IMR-90 (cell line): ENCODE data around the gene NME4. TPM values are rescaled to one million over a fixed set of nuclear protein-coding genes. Genes with fewer than 3 reads are reported as not detected.

Source experiments
- ATAC-seq: fragments of 200-7000 bp; cut with Tn5 transposase; 2 replicates; pipeline ENCODE4 v1.9.1; 2020; ENCODE audit warnings: low read depth, mild to moderate bottlenecking, moderate library complexity
- BruUV-seq: library from RNA; stranded (reverse); fragments of 400-500 nt; replicated peaks from 2 replicates; lab custom pipeline; 2021; lab: Mats Ljungman, UMichigan
- CTCF ChIA-PET: fragments of 300-600 bp; formaldehyde crosslinking; extraction: SDS; loops from one replicate; lab custom pipeline; 2021; ENCODE audit warnings: antibody characterized with exemption; lab: Yijun Ruan, JAX
- POLR2A ChIA-PET: fragments of 300-600 bp; sonication (Branson Sonifier 250); formaldehyde crosslinking; loops from one replicate; lab custom pipeline; 2022; ENCODE audit warnings: antibody characterized with exemption; ENCODE audit not compliant: unreplicated experiment; lab: Charles Lee
- DNase-seq: peaks from one replicate; pipeline ENCODE4 v3.0.0; 2013
- H2AFZ ChIP-seq: replicated peaks from 2 replicates; pipeline ENCODE3; 2013; ENCODE audit warnings: low read length, mild to moderate bottlenecking; ENCODE audit not compliant: poor library complexity
- H2AK5ac ChIP-seq: 2 replicates; pipeline ENCODE4 v1.6.1; 2013; ENCODE audit warnings: low read depth, low read length, inconsistent platforms
- H2AK9ac ChIP-seq: replicated peaks from 2 replicates; pipeline ENCODE3; 2013; ENCODE audit warnings: mild to moderate bottlenecking, low read depth, low read length, moderate library complexity; ENCODE audit not compliant: poor library complexity
- H2BK120ac ChIP-seq: 2 replicates; pipeline ENCODE4 v1.6.1; 2013; ENCODE audit warnings: low read depth, low read length, inconsistent platforms
- H2BK15ac ChIP-seq: 3 replicates; pipeline ENCODE4 v1.6.1; 2013; ENCODE audit warnings: low read depth, low read length, inconsistent platforms
- H2BK20ac ChIP-seq: 2 replicates; pipeline ENCODE4 v1.6.1; 2013; ENCODE audit warnings: low read depth, mild to moderate bottlenecking, inconsistent platforms, low read length, moderate library complexity
- H2BK5ac ChIP-seq: 2 replicates; pipeline ENCODE4 v1.6.1; 2013; ENCODE audit warnings: mild to moderate bottlenecking, low read depth, low read length, inconsistent platforms; ENCODE audit not compliant: poor library complexity, severe bottlenecking
- H3K14ac ChIP-seq: replicated peaks from 2 replicates; pipeline ENCODE4 v1.6.1; 2013; ENCODE audit warnings: low read depth, low read length, inconsistent platforms
- H3K18ac ChIP-seq: 2 replicates; pipeline ENCODE4 v1.6.1; 2013; ENCODE audit warnings: low read depth, low read length, control low read depth
- H3K23ac ChIP-seq: 2 replicates; pipeline ENCODE4 v1.6.1; 2013; ENCODE audit warnings: low read depth, low read length, inconsistent platforms
- H3K27ac ChIP-seq: 2 replicates; pipeline ENCODE4 v1.5.1; 2013; ENCODE audit warnings: mild to moderate bottlenecking, control low read depth, low read length; ENCODE audit not compliant: insufficient read depth
- H3K27me3 ChIP-seq: 2 replicates; pipeline ENCODE4 v1.6.1; 2013; ENCODE audit warnings: low read length; ENCODE audit not compliant: control insufficient read depth, insufficient read depth
- H3K36me3 ChIP-seq: 2 replicates; pipeline ENCODE4 v1.6.1; 2013; ENCODE audit warnings: low read length, mixed read lengths; ENCODE audit not compliant: control insufficient read depth, insufficient read depth
- H3K4ac ChIP-seq: 2 replicates; pipeline ENCODE4 v1.6.1; 2013; ENCODE audit warnings: low read depth, low read length, inconsistent platforms
- H3K4me1 ChIP-seq: 2 replicates; pipeline ENCODE4 v1.6.1; 2013; ENCODE audit warnings: low read length, mixed read lengths; ENCODE audit not compliant: control insufficient read depth, insufficient read depth
- H3K4me2 ChIP-seq: 2 replicates; pipeline ENCODE4 v1.6.1; 2013; ENCODE audit warnings: low read depth, mild to moderate bottlenecking, control low read depth, low read length, moderate library complexity
- H3K4me3 ChIP-seq: 2 replicates; pipeline ENCODE4 v1.5.1; 2013; ENCODE audit warnings: low read depth, mild to moderate bottlenecking, control low read depth, low read length, moderate library complexity; ENCODE audit not compliant: insufficient read depth
- H3K56ac ChIP-seq: 2 replicates; pipeline ENCODE4 v1.6.1; 2013; ENCODE audit warnings: low read length, inconsistent platforms; ENCODE audit not compliant: insufficient read depth; ENCODE audit errors: extremely low read depth
- H3K79me1 ChIP-seq, 2 experiments: 2 replicates each; pipeline ENCODE4 v1.6.1; 2013; ENCODE audit warnings: low read length in 2 of 2, inconsistent platforms in 1 of 2, low read depth in 1 of 2
- H3K9ac ChIP-seq: 2 replicates; pipeline ENCODE4 v1.6.1; 2013; ENCODE audit warnings: low read depth, low read length, control low read depth
- H3K9me1 ChIP-seq: 2 replicates; pipeline ENCODE4 v1.6.1; 2013; ENCODE audit warnings: low read length, inconsistent platforms; ENCODE audit not compliant: insufficient read depth
- H3K9me3 ChIP-seq: 2 replicates; pipeline ENCODE4 v1.6.1; 2013; ENCODE audit warnings: low read length; ENCODE audit not compliant: control insufficient read depth, insufficient read depth
- H4K20me1 ChIP-seq: 2 replicates; pipeline ENCODE4 v1.6.1; 2013; ENCODE audit warnings: low read length, inconsistent platforms; ENCODE audit not compliant: insufficient read depth
- H4K5ac ChIP-seq: 2 replicates; pipeline ENCODE4 v1.6.1; 2013; ENCODE audit warnings: mild to moderate bottlenecking, low read depth, low read length, control low read depth
- H4K8ac ChIP-seq, 2 experiments: 2 replicates each; pipeline ENCODE4 v1.6.1; 2013; ENCODE audit warnings: low read depth in 2 of 2, low read length in 2 of 2, control low read depth in 1 of 2, inconsistent platforms in 1 of 2
- H4K91ac ChIP-seq: 2 replicates; pipeline ENCODE4 v1.6.1; 2013; ENCODE audit warnings: low read depth, low read length, inconsistent platforms; ENCODE audit not compliant: insufficient read depth
- BHLHE40 ChIP-seq: fragments of 150-350 bp; IDR thresholded peaks from 2 replicates; pipeline ENCODE4 v1.6.1; 2016; ENCODE audit warnings: mild to moderate bottlenecking, low read depth, low read length
- CEBPB ChIP-seq: IDR thresholded peaks from 2 replicates; pipeline ENCODE4 v1.6.1; 2012; ENCODE audit warnings: low read depth, low read length, improper control_type of control experiment
- CTCF ChIP-seq: conservative IDR thresholded peaks from 2 replicates; pipeline ENCODE4 v1.5.1; 2012; ENCODE audit warnings: mild to moderate bottlenecking, low read depth, low read length, improper control_type of control experiment
- ELK1 ChIP-seq: fragments of 150-350 bp; IDR thresholded peaks from 2 replicates; pipeline ENCODE4 v1.6.1; 2016; ENCODE audit warnings: low read depth, mild to moderate bottlenecking, low read length, moderate library complexity, borderline replicate concordance
- FOS ChIP-seq: fragments of 150-350 bp; IDR thresholded peaks from 2 replicates; pipeline ENCODE4 v1.6.1; 2016; ENCODE audit warnings: low read depth, low read length
- MAFK ChIP-seq: IDR thresholded peaks from 2 replicates; pipeline ENCODE4 v1.6.1; 2012; ENCODE audit warnings: low read depth, low read length, improper control_type of control experiment
- MXI1 ChIP-seq: IDR thresholded peaks from 2 replicates; pipeline ENCODE4 v1.6.1; 2012; ENCODE audit warnings: low read depth, mild to moderate bottlenecking, low read length, moderate library complexity, borderline replicate concordance
- NFE2L2 ChIP-seq: fragments of 150-350 bp; IDR thresholded peaks from 2 replicates; pipeline ENCODE4 v1.6.1; 2016; ENCODE audit warnings: low read depth, mild to moderate bottlenecking, low read length
- POLR2A ChIP-seq: IDR thresholded peaks from 2 replicates; pipeline ENCODE4 v1.6.1; 2012; ENCODE audit warnings: mild to moderate bottlenecking, low read depth, low read length
- RFX5 ChIP-seq: IDR thresholded peaks from 2 replicates; pipeline ENCODE4 v1.8.0; 2012; ENCODE audit warnings: low read depth, mild to moderate bottlenecking, low read length, moderate library complexity
- SMC3 ChIP-seq: fragments of 150-350 bp; IDR thresholded peaks from 2 replicates; pipeline ENCODE4 v1.6.1; 2016; ENCODE audit warnings: low read depth, mild to moderate bottlenecking, antibody characterized with exemption, low read length, moderate library complexity
- USF2 ChIP-seq: fragments of 150-350 bp; IDR thresholded peaks from 2 replicates; pipeline ENCODE4 v1.6.1; 2017; ENCODE audit warnings: mild to moderate bottlenecking, antibody characterized with exemption, low read length, low read depth
- WGBS, 2 experiments: methylation state at CpG; one replicate each; pipeline versions ENCODE4 v1.1.5 to v1.1.7; 2013; ENCODE audit warnings: missing lambda C conversion rate in 2 of 2; ENCODE audit not compliant: insufficient read length in 1 of 2; ENCODE audit errors: extremely low coverage in 2 of 2; 5-methylcytosine and 5-hydroxymethylcytosine counted together
- dilution Hi-C: fragments of 300-500 bp; cut with HindIII; formaldehyde crosslinking; loops from one replicate; pipeline ENCODE4 v1.14.3; 2018; ENCODE audit warnings: low sequenced_read_pairs; ENCODE audit not compliant: unreplicated experiment
- in situ Hi-C: fragments of 300-500 bp; cut with MboI; formaldehyde crosslinking; loops from 3 replicates; pipeline ENCODE4 v1.14.3; 2019; ENCODE audit warnings: low sequenced_read_pairs, inconsistent platforms, mixed read lengths
- intact Hi-C: fragments of 100-400 bp; cut with micrococcal nuclease; formaldehyde crosslinking; loops from 2 replicates; pipeline ENCODE4 v1.10.0; 2022
- polyA plus RNA-seq, 3 experiments: library from polyadenylated mRNA; depleted of rRNA; stranded (reverse); fragments of >200 nt; gene quantifications; 2 replicates each; pipeline ENCODE4 v1.2.3, GENCODE V29; 2012; ENCODE audit warnings: low replicate concordance in 1 of 3
- total RNA-seq: library from RNA; depleted of rRNA; stranded (reverse); fragments of >200 nt; gene quantifications from 2 replicates; pipeline ENCODE4 v1.2.3, GENCODE V29; 2012

NME4 gene
- total and polyA plus RNA-seq, 2 of the 4 experiments (the other 2 are of a cell fraction) = 124 to 288 TPM

GRCh38 chr16:442976-443375, 46.0 kb downstream of the NME4 start:
- no peaks in the 10 kb centered on the region for H3K9me3 ChIP-seq
- no peaks in the 10 kb centered on the region for H3K27me3 ChIP-seq
- H4K91ac ChIP-seq = no peak overlapping the region
- no peak overlapping the region for H2AFZ ChIP-seq
- no peak overlapping the region for H4K5ac ChIP-seq
- no peak overlapping the region for H2BK120ac ChIP-seq
- H3K56ac ChIP-seq = no peak overlapping the region
- H3K9ac ChIP-seq = no peak overlapping the region
- H3K27ac ChIP-seq = no peak overlapping the region
- H3K4ac ChIP-seq = no peak overlapping the region
- in situ Hi-C loops (no loop called here), intact Hi-C loops (no loop called here), dilution Hi-C loops (no loop called here)
- no peak overlapping the region for H2AK5ac ChIP-seq
- no peak overlapping the region for H3K18ac ChIP-seq
- TF ChIP-seq CEBPB = no peak
- TF ChIP-seq SMC3 = no peak
- no peak for TF ChIP-seq BHLHE40
- TF ChIP-seq MAFK = no peak
- TF ChIP-seq NFE2L2 = no peak
- no peak for TF ChIP-seq ELK1
- no peak for TF ChIP-seq CTCF
- no peak for TF ChIP-seq FOS
- no peak for TF ChIP-seq RFX5
- no peak for TF ChIP-seq USF2
- no peak for TF ChIP-seq POLR2A
- TF ChIP-seq MXI1 = no peak
- no peak overlapping the region for H2BK15ac ChIP-seq
- ChIA-PET CTCF (no interaction called here), POLR2A (no interaction called here)
- peaks cover 29 to 77% of the 10 kb centered on the region in 2 experiments for H3K79me1 ChIP-seq
- peaks cover 20% of the 10 kb centered on the region for H3K9me1 ChIP-seq
- no peak overlapping the region for H2BK5ac ChIP-seq
- H4K20me1 ChIP-seq = peaks cover 63% of the 10 kb centered on the region
- H4K8ac ChIP-seq = no peak overlapping the region
- H3K4me3 ChIP-seq = no peak overlapping the region
- H2BK20ac ChIP-seq = no peak overlapping the region
- no peak overlapping the region for H3K14ac ChIP-seq
- ATAC-seq (no peak), DNase-seq (no peak)
- WGBS, 2 experiments = no CpG with 5 or more reads among the region's 6 CpGs
- H2AK9ac ChIP-seq = no peak overlapping the region
- H3K23ac ChIP-seq = no peak overlapping the region
- H3K36me3 ChIP-seq = 0 out of 2 replicates have a peak, but pooled peaks cover 3% of the 10 kb centered on the region
- no peaks in the 10 kb centered on the region for H3K4me1 ChIP-seq
- no TSS peak for BruUV-seq
- H3K4me2 ChIP-seq = no peak overlapping the region
